Trophoblast cell (in vitro differentiated cells and primary cell): Measurements from ENCODE around the gene AATK.

Source experiments
- DNase-seq, 2 donors: peaks; one replicate each; pipeline ENCODE4 v3.0.0-alpha.2; 2016
- H2AFZ ChIP-seq: 2 replicates; pipeline ENCODE4 v1.6.1; 2013; ENCODE audit warnings: low read length, moderate library complexity, mild to moderate bottlenecking; ENCODE audit not compliant: insufficient read depth, poor library complexity
- H2AK5ac ChIP-seq: 2 replicates; pipeline ENCODE4 v1.6.1; 2013; ENCODE audit warnings: mild to moderate bottlenecking, low read length
- H2BK120ac ChIP-seq: 2 replicates; pipeline ENCODE4 v1.6.1; 2013; ENCODE audit warnings: low read length, mild to moderate bottlenecking, moderate library complexity; ENCODE audit not compliant: insufficient read depth, poor library complexity
- H2BK12ac ChIP-seq: 2 replicates; pipeline ENCODE4 v1.6.1; 2013; ENCODE audit warnings: mild to moderate bottlenecking, low read length, moderate library complexity
- H2BK5ac ChIP-seq: 2 replicates; pipeline ENCODE4 v1.6.1; 2013; ENCODE audit warnings: low read length, low read depth, moderate library complexity, mild to moderate bottlenecking; ENCODE audit not compliant: poor library complexity
- H3K14ac ChIP-seq: 2 replicates; pipeline ENCODE4 v1.6.1; 2013; ENCODE audit warnings: mild to moderate bottlenecking, low read length
- H3K18ac ChIP-seq: 2 replicates; pipeline ENCODE4 v1.6.1; 2013; ENCODE audit warnings: mild to moderate bottlenecking, low read length
- H3K23ac ChIP-seq: 2 replicates; pipeline ENCODE4 v1.6.1; 2013; ENCODE audit warnings: low read length
- H3K27ac ChIP-seq: 2 replicates; pipeline ENCODE4 v1.5.1; 2013; ENCODE audit warnings: low read depth, mild to moderate bottlenecking, inconsistent platforms, low read length, moderate library complexity
- H3K27me3 ChIP-seq: 2 replicates; pipeline ENCODE4 v1.6.1; 2013; ENCODE audit warnings: inconsistent platforms, mild to moderate bottlenecking, low read length, moderate library complexity; ENCODE audit not compliant: insufficient read depth
- H3K36me3 ChIP-seq, 2 experiments: 1 replicate in 1 of 2; 2 replicates in 1 of 2; pipeline ENCODE4 v1.6.1; 2013; ENCODE audit warnings: low read length in 2 of 2, mild to moderate bottlenecking in 2 of 2, moderate library complexity in 1 of 2; ENCODE audit not compliant: insufficient read depth in 2 of 2, control insufficient read depth in 1 of 2
- H3K4ac ChIP-seq: 2 replicates; pipeline ENCODE4 v1.6.1; 2013; ENCODE audit warnings: low read depth, mild to moderate bottlenecking, low read length, moderate library complexity
- H3K4me1 ChIP-seq, 2 experiments: 1 replicate in 1 of 2; 2 replicates in 1 of 2; pipeline ENCODE4 v1.6.1; 2013; ENCODE audit warnings: low read length in 2 of 2, mild to moderate bottlenecking in 2 of 2, moderate library complexity in 1 of 2; ENCODE audit not compliant: insufficient read depth in 2 of 2, control insufficient read depth in 1 of 2
- H3K4me2 ChIP-seq: 2 replicates; pipeline ENCODE4 v1.6.1; 2013; ENCODE audit warnings: inconsistent platforms, mild to moderate bottlenecking, low read length, moderate library complexity
- H3K4me3 ChIP-seq: 2 replicates; pipeline ENCODE4 v1.5.1; 2013; ENCODE audit warnings: mild to moderate bottlenecking, low read depth, low read length, inconsistent platforms
- H3K79me1 ChIP-seq: one replicate; pipeline ENCODE4 v1.6.1; 2013; ENCODE audit warnings: low read length
- H3K79me2 ChIP-seq: 2 replicates; pipeline ENCODE4 v1.6.1; 2013; ENCODE audit warnings: low read length, mild to moderate bottlenecking; ENCODE audit not compliant: control insufficient read depth, insufficient read depth, poor library complexity
- H3K9ac ChIP-seq: 2 replicates; pipeline ENCODE4 v1.6.1; 2013; ENCODE audit warnings: mild to moderate bottlenecking, low read length
- H3K9me3 ChIP-seq: 2 replicates; pipeline ENCODE4 v1.6.1; 2013; ENCODE audit warnings: low read depth, mild to moderate bottlenecking, control low read depth, inconsistent platforms, low read length; ENCODE audit not compliant: insufficient read depth
- H4K12ac ChIP-seq: 2 replicates; pipeline ENCODE4 v1.6.1; 2013; ENCODE audit warnings: low read depth, mild to moderate bottlenecking, low read length, moderate library complexity
- H4K8ac ChIP-seq: 2 replicates; pipeline ENCODE4 v1.6.1; 2013; ENCODE audit warnings: low read depth, mild to moderate bottlenecking, low read length, moderate library complexity
- H4K91ac ChIP-seq: one replicate; pipeline ENCODE4 v1.6.1; 2013; ENCODE audit warnings: low read depth, mild to moderate bottlenecking, low read length, moderate library complexity
- WGBS: extraction: QIAGEN DNeasy Blood & Tissue Kit; methylation state at CpG from one replicate; pipeline ENCODE4 v1.1.7; 2013; ENCODE audit warnings: missing lambda C conversion rate; ENCODE audit not compliant: insufficient read length, insufficient coverage; ENCODE audit errors: extremely low coverage; 5-methylcytosine and 5-hydroxymethylcytosine counted together

The AATK gene

DNA sequence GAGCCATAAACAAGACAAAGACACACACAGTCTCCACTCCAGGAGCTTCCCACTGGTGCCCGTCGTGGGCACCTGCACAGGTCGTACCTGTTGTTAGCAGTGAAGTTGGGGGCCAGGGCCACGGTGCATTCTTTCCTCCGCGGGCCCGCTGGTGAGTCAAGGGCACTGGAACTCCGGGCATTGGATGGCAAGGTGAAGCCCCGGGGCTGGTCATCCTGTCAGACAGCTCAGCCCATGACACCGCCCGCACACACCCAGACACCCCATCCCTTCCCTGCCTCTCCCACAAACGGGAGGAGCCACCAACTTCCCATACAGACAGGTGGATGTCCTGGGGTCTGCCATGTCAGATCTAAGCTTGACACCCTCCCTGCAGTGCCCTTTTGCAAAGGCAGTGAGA, 40.6 kb upstream of the AATK start:
- Histone ChIP-seq H4K8ac (no peak overlapping the region), H2AFZ (no peak overlapping the region), H2AK5ac (no peak overlapping the region), H3K4me3 (peak overlapping the region; percentile 5), H3K27ac (no peak overlapping the region), H3K79me1 (no peaks in the 10 kb centered on the region), H3K27me3 (no peaks in the 10 kb centered on the region), H3K36me3 (peaks cover 7 to 19% of the 10 kb centered on the region in 2 experiments), H3K4ac (no peak overlapping the region), H3K23ac (no peak overlapping the region), H2BK5ac (no peak overlapping the region), H3K18ac (no peak overlapping the region), H3K14ac (no peak overlapping the region), H2BK120ac (no peak overlapping the region), H3K79me2 (no peaks in the 10 kb centered on the region), H3K9ac (no peak overlapping the region), H3K9me3 (peaks cover 4% of the 10 kb centered on the region), H3K4me1 (no peaks in the 10 kb centered on the region), H2BK12ac (no peak overlapping the region), H4K12ac (no peak overlapping the region), H4K91ac (no peak overlapping the region), H3K4me2 (no peak overlapping the region)
- no CpG with 5 or more reads among the region's 12 CpGs for WGBS
- DNase-seq: no peak

DNA sequence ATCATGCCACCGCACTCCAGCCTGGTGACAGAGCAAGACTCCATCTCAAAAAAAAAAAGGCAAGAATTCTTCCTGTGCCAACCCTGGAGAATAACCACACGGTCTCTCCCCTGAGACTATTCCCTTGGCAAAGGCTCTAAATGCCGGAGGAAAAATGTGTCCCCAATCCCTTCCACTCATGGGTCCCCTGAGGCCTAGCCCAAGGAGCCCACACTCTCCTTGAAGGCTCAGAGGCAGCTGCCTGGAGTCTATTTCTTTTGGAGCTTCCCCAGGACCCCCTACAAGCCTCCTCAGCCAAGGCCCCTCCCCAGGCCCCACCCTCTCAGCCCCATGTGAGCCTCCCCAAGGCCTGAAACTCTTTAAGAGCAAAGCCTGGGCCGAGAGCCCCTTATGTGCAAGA, 40.1 kb upstream of the AATK start:
- Histone ChIP-seq H2BK12ac (no peak overlapping the region), H4K91ac (no peak overlapping the region), H3K27me3 (no peaks in the 10 kb centered on the region), H3K4me2 (no peak overlapping the region), H4K12ac (no peak overlapping the region), H2BK5ac (no peak overlapping the region), H3K23ac (no peak overlapping the region), H3K79me1 (no peaks in the 10 kb centered on the region), H3K36me3 (peaks cover 7 to 19% of the 10 kb centered on the region in 2 experiments), H3K79me2 (no peaks in the 10 kb centered on the region), H3K18ac (no peak overlapping the region), H3K4ac (no peak overlapping the region), H3K9me3 (peaks cover 4% of the 10 kb centered on the region), H3K4me1 (no peaks in the 10 kb centered on the region), H2AFZ (no peak overlapping the region), H2BK120ac (no peak overlapping the region), H3K4me3 (no peak overlapping the region), H3K27ac (no peak overlapping the region), H4K8ac (no peak overlapping the region), H3K9ac (no peak overlapping the region), H2AK5ac (no peak overlapping the region), H3K14ac (no peak overlapping the region)
- WGBS: no CpG with 5 or more reads among the region's 4 CpGs
- DNase-seq: no peak

GRCh38 chr17:81204578-81204977, 38.6 kb upstream of the AATK start:
- Histone ChIP-seq H4K8ac (no peak overlapping the region), H2BK120ac (no peak overlapping the region), H3K79me1 (no peaks in the 10 kb centered on the region), H3K27ac (no peak overlapping the region), H3K9me3 (peaks cover 6% of the 10 kb centered on the region), H2BK5ac (no peak overlapping the region), H2AFZ (no peak overlapping the region), H2BK12ac (no peak overlapping the region), H3K23ac (no peak overlapping the region), H3K14ac (no peak overlapping the region), H3K27me3 (no peaks in the 10 kb centered on the region), H3K9ac (no peak overlapping the region), H3K4me2 (no peak overlapping the region), H3K18ac (no peak overlapping the region), H3K4me1 (no peaks in the 10 kb centered on the region), H3K4me3 (no peak overlapping the region), H4K91ac (no peak overlapping the region), H3K4ac (no peak overlapping the region), H4K12ac (no peak overlapping the region), H3K36me3 (peaks cover 11 to 22% of the 10 kb centered on the region in 2 experiments), H2AK5ac (no peak overlapping the region), H3K79me2 (no peaks in the 10 kb centered on the region)
- no CpG with 5 or more reads among the region's 10 CpGs for WGBS
- DNase-seq: no peak

GRCh38 chr17:81203136-81203535, 37.1 kb upstream of the AATK start:
- Histone ChIP-seq H3K79me1 (no peaks in the 10 kb centered on the region), H2BK120ac (no peak overlapping the region), H3K18ac (no peak overlapping the region), H4K91ac (no peak overlapping the region), H3K9me3 (peaks cover 8% of the 10 kb centered on the region), H2AK5ac (no peak overlapping the region), H3K27ac (no peak overlapping the region), H3K4me3 (no peak overlapping the region), H2BK12ac (no peak overlapping the region), H3K14ac (no peak overlapping the region), H3K4me1 (no peaks in the 10 kb centered on the region), H3K9ac (no peak overlapping the region), H3K79me2 (no peaks in the 10 kb centered on the region), H3K23ac (no peak overlapping the region), H3K27me3 (no peaks in the 10 kb centered on the region), H2BK5ac (no peak overlapping the region), H4K12ac (no peak overlapping the region), H3K4ac (no peak overlapping the region), H3K4me2 (no peak overlapping the region), H4K8ac (no peak overlapping the region), H2AFZ (no peak overlapping the region), H3K36me3 (peaks cover 22% of the 10 kb centered on the region in 2 experiments)
- DNase-seq: no peak
- WGBS: no CpG with 5 or more reads among the region's 20 CpGs
